Activated CD8-positive, alpha-beta T cell treated with anti-CD3 and anti-CD28 coated beads for 36 hours (primary cell): ENCODE results near the gene ARL4C. TPM values are rescaled to one million over a fixed set of nuclear protein-coding genes. Genes with fewer than 3 reads are reported as not detected.
A peak's percentile ranks its signal among the peaks of the same experiment; 100 is the strongest.

ENCODE experiments used
- ATAC-seq: fragments of 200-7000 bp; cut with Tn5 transposase; one replicate; pipeline ENCODE4 v1.10.0; 2021; ENCODE audit warnings: mild to moderate bottlenecking, moderate library complexity
- CTCF ChIA-PET: fragments of 350-600 bp; sonication (Branson Sonifier 250); formaldehyde crosslinking; loops from one replicate; lab custom pipeline; 2021; ENCODE audit warnings: antibody characterized with exemption; lab: Charles Lee
- POLR2A ChIA-PET: fragments of 350-600 bp; sonication (Branson Sonifier 250); formaldehyde crosslinking; loops from one replicate; lab custom pipeline; 2021; ENCODE audit warnings: antibody characterized with exemption; lab: Charles Lee
- DNase-seq: peaks from one replicate; pipeline ENCODE4 v3.0.0-alpha.2; 2020
- H3K27ac Mint-ChIP-seq: one replicate; pipeline ENCODE4 v1.8.0; 2021; ENCODE audit warnings: mild to moderate bottlenecking, mixed read lengths
- H3K27me3 Mint-ChIP-seq: one replicate; pipeline ENCODE4 v1.8.0; 2021; ENCODE audit warnings: mixed read lengths
- H3K36me3 Mint-ChIP-seq: one replicate; pipeline ENCODE4 v1.8.0; 2021; ENCODE audit warnings: low read depth, mixed read lengths
- H3K4me1 Mint-ChIP-seq: one replicate; pipeline ENCODE4 v1.8.0; 2021; ENCODE audit warnings: low read depth, mixed read lengths
- H3K4me3 Mint-ChIP-seq: one replicate; pipeline ENCODE4 v1.8.0; 2021; ENCODE audit warnings: mild to moderate bottlenecking, moderate library complexity, mixed read lengths
- H3K9me3 Mint-ChIP-seq: one replicate; pipeline ENCODE4 v1.8.0; 2021; ENCODE audit warnings: mixed read lengths
- intact Hi-C: fragments of 100-400 bp; cut with micrococcal nuclease; formaldehyde crosslinking; loops from one replicate; pipeline ENCODE4 v1.10.0; 2022
- total RNA-seq, 2 experiments: library from RNA; stranded (reverse); gene quantifications; one replicate each; pipeline ENCODE4 v1.2.3, GENCODE V29; 2021
- TF ChIP-seq, protein P1 (sequence below): fragments of 200-600 bp; IDR thresholded peaks from one replicate; pipeline ENCODE4 v1.8.0; 2022; ENCODE audit warnings: antibody characterized with exemption, mild to moderate bottlenecking

The ARL4C gene
- total RNA-seq, 2 experiments from 2014 or later = 44.8 to 45.1 TPM

DNA sequence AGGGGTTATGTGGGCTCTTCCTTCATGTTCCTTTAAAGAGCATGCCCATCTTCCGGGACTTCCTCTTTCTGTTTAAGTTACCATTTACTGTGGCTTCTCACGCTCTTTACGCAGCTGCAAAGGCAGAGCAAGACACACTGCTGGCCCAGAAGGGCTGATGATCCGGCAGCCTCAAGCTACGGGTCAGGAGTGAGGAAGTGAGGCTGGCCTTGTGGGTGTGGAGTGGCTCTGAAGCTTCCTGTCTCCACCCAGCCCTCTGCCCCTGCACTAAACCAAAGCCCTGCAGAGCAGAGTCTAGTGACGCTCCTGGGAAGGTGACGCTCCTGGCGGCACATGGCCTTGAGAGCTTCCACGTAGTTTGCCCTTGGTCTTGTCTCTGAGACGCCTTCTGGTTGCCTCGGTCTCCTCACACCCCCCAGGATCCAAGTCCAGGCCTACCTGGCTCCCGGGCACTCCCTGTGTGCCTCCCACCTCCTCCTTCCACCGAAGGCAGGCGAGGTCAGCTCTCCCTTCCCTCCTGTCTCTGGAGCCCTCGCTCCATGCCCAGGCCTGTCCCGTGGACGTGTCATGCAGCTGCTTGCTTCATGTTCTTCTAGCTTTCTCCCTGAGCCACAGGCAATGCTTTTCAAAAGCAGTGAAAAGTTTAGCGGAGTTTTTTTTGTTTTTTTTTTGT is 50.3 kb downstream of the ARL4C start:
- ChIA-PET POLR2A (interaction anchor here (0.8 to 3.1 kb wide), 18 partner anchors 8 to 156 kb away, joined by 3 to 19 read pairs (median 6); partner anchors contain the start of gene ARL4C), CTCF (interaction anchor here (1.1 to 3.2 kb wide), 7 partner anchors 10 to 158 kb away, joined by 3 to 10 read pairs (median 4); no protein-coding TSS in a partner anchor)
- Mint-ChIP-seq H3K4me1 (peaks cover 71% of the 10 kb centered on the region), H3K36me3 (peaks cover 56% of the 10 kb centered on the region), H3K27me3 (no peaks in the 10 kb centered on the region), H3K9me3 (peaks cover 14% of the 10 kb centered on the region), H3K27ac (peak overlapping the region; percentile 94), H3K4me3 (peak overlapping the region; percentile 55)
- intact Hi-C loops = no loop called here
- peak; percentile 90 for DNase-seq
- TF ChIP-seq, protein P1, sequence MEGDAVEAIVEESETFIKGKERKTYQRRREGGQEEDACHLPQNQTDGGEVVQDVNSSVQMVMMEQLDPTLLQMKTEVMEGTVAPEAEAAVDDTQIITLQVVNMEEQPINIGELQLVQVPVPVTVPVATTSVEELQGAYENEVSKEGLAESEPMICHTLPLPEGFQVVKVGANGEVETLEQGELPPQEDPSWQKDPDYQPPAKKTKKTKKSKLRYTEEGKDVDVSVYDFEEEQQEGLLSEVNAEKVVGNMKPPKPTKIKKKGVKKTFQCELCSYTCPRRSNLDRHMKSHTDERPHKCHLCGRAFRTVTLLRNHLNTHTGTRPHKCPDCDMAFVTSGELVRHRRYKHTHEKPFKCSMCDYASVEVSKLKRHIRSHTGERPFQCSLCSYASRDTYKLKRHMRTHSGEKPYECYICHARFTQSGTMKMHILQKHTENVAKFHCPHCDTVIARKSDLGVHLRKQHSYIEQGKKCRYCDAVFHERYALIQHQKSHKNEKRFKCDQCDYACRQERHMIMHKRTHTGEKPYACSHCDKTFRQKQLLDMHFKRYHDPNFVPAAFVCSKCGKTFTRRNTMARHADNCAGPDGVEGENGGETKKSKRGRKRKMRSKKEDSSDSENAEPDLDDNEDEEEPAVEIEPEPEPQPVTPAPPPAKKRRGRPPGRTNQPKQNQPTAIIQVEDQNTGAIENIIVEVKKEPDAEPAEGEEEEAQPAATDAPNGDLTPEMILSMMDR = no peak
- ATAC-seq = peak; percentile 94

DNA sequence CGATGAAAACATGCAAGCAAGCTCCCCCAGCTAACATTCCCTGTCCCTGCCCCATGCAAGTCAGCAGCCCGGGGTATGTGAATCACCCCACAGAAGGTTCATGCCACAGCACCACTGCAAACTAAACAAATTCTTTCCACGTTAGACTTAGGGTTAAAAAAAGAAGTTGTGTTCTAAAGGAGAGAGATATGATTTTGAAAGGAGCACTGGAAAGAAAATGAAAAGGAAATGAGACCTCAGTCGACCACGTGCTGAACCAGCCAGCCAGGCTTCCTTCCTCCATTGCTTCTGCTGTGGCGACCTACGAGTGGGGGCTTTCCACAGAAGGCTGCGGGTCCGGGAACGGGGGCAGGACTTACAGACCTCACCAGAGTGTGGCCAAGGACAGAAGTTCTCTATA is 52.0 kb downstream of the ARL4C start:
- peaks cover 8% of the 10 kb centered on the region for H3K9me3 Mint-ChIP-seq
- ATAC-seq = peak; percentile 12
- CTCF ChIA-PET = interaction anchor here (1.1 to 1.4 kb wide), 2 partner anchors 14 to 19 kb away, joined by 4 read pairs; no protein-coding TSS in a partner anchor
- H3K4me1 Mint-ChIP-seq = peaks cover 61% of the 10 kb centered on the region
- POLR2A ChIA-PET = interaction anchor here (0.6 to 1.2 kb wide), 6 partner anchors 17 to 248 kb away, joined by 3 to 5 read pairs (median 3); no protein-coding TSS in a partner anchor
- H3K36me3 Mint-ChIP-seq = peaks cover 39% of the 10 kb centered on the region
- peak; percentile 72 for DNase-seq
- intact Hi-C loops = no loop called here
- TF ChIP-seq, protein P1 = no peak
- H3K27me3 Mint-ChIP-seq = no peaks in the 10 kb centered on the region
- H3K27ac Mint-ChIP-seq = peak overlapping the region; percentile 82
- H3K4me3 Mint-ChIP-seq = peak overlapping the region; percentile 20

- ChIA-PET POLR2A (interaction anchor here (0.6 to 1.2 kb wide), 8 partner anchors 9 to 247 kb away, joined by 3 to 5 read pairs (median 3); no protein-coding TSS in a partner anchor), CTCF (interaction anchor here (1.0 to 1.4 kb wide), 3 partner anchors 15 to 155 kb away, joined by 4 read pairs; no protein-coding TSS in a partner anchor)
- no peak overlapping the region for H3K4me3 Mint-ChIP-seq
- DNase-seq = no peak
- ATAC-seq = no peak
- H3K36me3 Mint-ChIP-seq = peaks cover 35% of the 10 kb centered on the region
- H3K27ac Mint-ChIP-seq = peak overlapping the region; percentile 14
- no peaks in the 10 kb centered on the region for H3K27me3 Mint-ChIP-seq
- peaks cover 8% of the 10 kb centered on the region for H3K9me3 Mint-ChIP-seq
- peaks cover 62% of the 10 kb centered on the region for H3K4me1 Mint-ChIP-seq
- intact Hi-C loops = no loop called here
- TF ChIP-seq, protein P1 = no peak
Observed at GRCh38 chr2:234444242-234444730, 52.6 kb downstream of the ARL4C start.
